ENCODE results near the gene MAP2K4.
"Not testable (repeated sequence)": the region's sequence is repeated elsewhere in the genome, so short reads cannot be mapped to it uniquely, and the experiment has no call there.

MAP2K4 gene

DNA sequence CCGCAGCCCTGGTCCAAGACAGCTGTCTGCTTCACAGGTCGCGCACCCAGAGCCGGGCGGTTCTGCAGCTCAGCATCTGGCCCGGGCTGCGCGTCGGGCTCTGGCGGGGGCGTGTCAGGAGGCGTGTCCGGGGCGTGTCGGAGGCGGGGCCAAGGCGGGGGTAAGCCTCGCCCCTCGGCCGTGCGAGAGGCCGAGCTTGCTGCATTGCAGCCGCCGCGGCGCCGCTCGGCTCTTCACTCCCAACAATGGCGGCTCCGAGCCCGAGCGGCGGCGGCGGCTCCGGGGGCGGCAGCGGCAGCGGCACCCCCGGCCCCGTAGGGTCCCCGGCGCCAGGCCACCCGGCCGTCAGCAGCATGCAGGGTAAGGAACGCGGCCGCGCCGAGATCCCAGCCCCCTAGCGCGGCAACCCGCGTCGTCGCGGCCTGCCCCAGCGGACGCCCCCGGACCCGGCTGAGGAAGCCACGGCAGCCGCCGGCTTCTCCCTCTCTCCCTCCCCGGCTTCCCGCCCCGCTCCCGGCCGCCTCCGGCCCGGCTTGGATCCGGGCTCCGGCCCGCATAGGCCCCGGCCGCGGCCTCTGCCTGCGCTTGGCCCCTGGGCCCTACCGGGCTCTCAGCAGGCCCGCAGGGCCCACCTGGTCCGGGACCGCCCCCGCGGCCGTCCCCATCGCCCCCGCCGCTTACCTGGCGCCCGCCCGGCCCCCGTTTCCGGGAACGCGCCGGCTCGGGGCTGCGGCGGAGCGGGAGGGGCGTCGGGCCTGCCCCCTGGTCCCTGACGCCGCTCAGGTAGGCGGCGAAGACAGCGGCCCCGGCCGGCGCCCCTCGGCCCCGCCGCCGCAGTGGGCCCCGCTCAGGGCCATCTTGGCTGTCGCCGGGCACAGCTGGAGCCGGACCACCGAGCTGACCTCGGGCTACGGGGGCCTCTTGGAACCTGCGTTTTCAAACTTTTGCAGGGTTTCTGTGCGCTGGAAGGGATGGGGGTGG, at the start of gene MAP2K4:
Gene MAP2K4, plus strand, starts transcription at position 236 of the 981 bp plus-strand sequence. Its CDS starts 10 bp downstream, at position 246.
- DNase-seq = peak; percentile 81

DNA sequence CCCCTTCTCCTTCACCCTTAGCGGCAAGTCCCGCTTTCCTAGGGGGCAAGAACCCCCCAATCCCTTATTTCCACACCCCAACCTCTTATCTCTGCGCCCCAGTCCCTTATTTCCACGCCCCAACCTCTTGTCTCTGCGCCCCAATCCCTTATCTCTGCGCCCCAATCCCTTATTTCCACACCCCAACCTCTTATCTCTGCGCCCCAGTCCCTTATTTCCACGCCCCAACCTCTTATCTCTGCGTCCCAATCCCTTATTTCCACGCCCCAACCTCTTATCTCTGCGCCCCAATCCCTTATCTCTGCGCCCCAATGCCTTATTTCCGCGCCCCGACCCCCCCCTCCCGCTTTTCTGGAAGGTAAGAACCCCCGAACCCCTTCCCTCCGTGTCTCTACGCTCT, 47.9 kb upstream of the MAP2K4 start:
- not testable (repeated sequence) for DNase-seq

DNA sequence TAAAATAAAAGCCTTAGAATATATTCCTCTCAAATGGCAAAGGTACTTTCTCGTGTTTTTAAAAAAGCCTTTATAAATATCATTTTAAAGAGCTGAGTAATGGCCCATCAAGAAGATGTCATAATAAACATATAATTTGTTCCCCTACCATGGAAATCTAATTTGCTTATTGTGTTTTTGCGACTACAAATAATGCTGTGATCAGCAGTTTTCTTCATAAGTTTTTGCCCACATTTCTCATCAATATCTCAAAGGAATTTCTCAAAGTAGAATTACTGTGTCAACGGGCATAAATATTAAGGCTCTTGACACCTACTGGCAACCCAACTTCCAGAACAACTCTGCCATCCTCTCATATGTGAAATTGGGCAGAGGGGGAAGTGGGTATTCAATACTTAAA, 40.9 kb upstream of the MAP2K4 start:
- no peak for DNase-seq

DNA sequence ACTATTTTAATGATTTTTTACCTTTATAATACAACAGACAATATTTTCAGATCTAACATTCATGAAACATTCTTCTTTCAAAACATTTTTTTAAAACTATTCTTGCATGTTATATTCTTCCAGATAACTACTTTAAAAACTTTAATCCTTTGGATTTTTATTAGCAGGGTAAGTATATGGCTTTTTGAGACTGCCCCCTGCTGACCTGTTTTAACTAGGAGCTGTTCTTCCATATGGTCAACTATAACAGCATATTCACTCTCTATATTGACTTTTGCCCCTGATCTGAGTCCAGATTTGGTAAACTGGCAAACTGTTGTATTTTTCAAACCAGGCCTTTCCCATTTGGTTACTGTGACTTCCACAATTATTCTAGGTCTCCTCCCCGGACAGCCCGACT, 39.9 kb upstream of the MAP2K4 start:
- peak; percentile 11 for DNase-seq

DNA sequence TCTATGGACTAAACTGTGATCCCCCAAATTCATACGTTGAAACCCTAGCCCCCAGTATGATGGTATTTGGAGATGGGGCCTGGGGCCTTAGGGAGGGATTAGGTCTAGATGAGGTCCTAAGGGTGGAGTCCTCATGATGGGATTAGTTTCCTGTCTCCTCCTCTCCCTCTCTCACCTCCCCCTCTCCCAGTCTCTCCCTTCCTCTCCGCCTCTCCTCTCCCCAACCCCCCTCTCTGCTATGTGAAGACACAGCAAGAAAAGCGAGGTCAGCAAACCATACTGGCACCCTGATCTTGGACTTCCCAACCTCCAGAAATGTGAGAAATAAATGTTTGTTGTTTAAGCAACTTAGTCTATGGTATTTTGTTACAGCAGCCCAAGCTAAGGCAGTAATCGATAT, 38.8 kb upstream of the MAP2K4 start:
- DNase-seq = no peak

DNA sequence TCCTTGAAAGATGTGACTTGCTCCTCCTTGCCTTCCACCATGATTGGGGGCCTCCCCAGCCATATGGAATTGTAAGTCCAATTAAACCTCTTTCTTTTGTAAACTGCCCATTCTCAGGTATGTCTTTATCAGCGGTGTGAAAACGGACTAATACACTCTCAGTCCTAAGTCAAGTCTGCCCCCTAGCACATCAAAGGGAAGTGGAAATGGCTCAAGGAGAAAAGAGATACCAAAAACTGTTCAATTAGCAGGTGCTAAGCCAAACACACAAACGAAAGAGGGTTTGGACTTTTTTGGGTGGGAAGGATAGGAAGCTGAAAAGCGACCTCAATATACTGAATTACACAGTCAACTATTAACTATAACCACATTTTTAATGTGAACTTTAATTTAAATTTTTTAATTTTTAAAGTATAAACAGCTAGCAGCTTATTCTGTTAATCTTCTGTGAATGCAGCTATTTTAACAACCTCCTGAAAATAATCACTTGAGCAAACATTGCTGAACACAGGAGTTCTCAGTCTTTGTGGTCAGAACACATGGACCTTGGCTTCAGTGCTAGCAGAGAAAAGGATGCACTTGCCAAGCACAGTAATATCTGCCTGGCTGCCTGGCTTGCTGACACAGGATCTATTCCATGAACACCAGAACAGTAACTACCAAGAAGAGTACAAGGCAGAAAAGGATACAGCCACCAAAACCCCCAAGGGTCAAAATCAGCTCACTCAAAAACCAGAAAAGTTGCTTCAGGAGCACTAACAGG, 34.3 kb upstream of the MAP2K4 start:
- no peak for DNase-seq

DNA sequence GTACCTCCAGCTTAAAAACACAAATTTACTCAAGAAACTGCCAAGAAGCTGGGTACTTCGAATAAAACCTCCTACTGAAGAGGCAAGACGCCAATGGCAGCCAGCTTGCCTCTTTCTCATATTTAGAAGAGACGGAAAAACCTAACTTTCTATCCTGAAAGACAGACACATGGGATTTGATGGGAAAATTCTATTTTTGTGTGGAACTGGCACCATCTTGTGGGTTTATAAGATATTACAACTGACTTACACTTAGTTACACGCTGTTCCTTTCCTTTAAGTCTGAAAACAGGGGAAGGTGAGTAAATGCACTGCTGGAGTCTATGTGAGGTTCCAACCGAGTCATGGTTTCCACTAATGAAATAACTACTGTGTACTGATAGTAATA, 33.7 kb upstream of the MAP2K4 start:
- DNase-seq = peak; percentile 43

DNA sequence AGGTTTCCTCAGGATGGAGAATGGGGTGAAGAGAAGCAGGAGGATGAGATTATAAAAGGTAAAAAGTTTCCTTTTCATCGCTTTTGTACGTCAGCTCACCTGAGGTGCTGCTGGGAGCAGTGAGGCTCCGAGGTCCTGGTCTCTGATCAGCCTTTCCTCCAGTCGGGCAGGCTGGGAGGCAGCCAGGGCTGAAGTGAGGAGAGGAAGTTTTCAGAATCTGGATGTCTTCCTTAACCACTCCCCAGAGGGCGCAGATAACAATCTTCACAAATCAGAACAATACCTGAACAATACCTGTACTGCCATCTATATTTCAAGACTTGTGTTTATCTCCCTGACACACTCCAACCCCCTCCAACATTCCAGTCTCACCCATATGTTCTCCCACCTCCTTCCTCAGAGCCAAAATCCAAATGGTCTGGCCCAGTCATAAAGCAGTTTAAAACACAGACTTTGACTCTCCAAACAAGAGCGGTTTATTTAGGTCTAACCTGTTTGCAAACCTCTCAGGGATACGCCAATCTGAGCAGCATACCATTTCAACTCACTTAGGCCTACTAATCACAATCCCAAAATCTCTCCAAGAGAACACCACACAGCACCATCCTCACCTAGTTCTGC, 30.2 kb upstream of the MAP2K4 start:
- DNase-seq = no peak

DNA sequence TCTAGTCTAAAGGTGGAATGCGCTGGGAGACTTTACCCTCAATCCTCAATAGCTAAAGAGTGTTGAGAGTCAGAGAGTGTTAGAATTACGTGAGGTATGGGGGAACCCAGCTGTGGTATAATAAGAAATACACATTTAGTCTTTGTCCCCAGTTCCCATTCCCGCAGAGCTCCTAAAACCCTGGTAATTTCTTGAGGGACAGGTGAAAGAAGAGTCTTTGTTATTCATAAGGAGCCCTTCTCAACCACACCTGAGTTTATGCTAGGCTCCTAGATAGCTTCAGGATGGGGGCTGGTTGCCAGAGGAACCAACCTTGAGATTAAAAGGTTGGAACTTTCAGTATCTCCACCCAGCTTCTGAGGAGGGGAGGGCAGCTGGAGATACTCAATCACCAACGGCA, 29.2 kb upstream of the MAP2K4 start:
- no peak for DNase-seq

DNA sequence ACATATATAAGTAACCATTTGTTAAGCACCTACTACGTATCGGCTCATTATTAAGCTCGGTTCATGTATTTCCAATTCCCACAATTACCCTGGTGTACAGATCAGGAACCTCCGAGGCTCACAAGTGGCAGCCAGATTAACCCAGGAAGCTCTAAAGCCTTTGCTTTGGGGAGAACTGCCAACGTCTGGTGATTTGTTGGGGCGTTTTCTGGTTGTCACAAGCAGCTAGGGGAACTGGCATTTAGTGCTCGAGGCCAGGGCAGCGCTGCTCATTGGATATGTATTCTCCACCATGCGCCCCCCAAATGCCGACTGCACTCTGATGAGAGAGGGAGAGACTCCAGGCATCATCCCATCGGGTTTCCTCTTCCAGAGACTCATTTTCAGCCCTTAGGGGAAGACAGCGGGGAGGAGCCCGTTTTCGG, 23.9 kb upstream of the MAP2K4 start:
- peak; percentile 89 for DNase-seq

DNA sequence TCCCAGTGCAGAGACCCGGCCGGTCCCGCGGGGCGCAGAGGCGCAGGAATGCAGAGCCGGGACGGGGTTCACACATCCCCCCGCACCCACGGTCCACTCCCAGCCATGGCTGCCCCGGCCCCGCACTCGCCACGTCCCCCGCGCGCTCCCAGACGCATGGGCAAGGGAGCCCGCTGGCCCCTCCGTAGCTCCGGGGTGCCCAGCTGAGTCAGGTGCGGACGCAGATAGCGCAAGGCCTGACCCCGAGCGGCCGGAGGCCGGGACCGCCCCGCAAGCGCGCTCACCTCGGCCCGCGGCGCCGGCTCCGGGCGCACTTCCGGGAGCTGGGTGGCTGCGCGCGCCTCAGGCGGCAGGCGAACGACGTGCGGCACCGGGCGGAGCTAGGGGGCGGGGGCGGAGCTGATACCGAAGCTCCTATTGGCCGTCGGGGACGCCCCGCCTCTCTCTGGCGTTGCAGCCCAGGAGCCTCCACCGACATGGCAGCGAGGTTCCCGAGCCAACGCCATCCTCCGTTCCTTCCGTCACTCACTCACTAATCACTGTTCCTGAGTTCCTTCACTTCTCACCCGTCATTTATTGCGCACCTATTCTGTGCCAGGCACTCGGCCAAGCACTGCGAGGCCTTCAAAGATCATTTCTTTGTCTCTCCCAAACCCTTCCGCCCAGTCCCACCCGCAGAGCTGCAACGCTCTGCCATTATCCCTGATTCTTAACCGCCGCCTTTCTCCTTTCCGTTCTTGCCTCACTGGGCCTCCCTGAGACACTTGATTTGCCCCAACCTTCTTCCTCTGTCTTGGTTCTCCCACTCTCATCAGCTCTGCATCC, 23.3 kb upstream of the MAP2K4 start, which contains the start of gene ZNF18:
Gene ZNF18, minus strand, starts transcription at position 329 of the 825 bp plus-strand sequence. CDS start 4,646 bp downstream, outside the sequence.
- DNase-seq = peak; percentile 93

DNA sequence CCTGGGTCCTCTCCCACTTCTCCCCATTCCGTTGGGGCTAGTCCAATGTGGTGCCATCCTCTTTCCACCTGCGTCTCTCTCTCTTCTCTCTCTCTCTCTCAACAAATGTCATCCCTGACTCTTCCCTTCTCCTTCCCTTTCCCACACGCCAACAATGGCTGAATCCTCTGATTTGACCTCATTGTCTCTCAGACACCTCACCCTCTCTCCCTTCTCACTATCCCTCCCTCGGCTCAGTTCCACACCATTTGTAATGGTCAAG, 22.8 kb upstream of the MAP2K4 start:
- no peak for DNase-seq

DNA sequence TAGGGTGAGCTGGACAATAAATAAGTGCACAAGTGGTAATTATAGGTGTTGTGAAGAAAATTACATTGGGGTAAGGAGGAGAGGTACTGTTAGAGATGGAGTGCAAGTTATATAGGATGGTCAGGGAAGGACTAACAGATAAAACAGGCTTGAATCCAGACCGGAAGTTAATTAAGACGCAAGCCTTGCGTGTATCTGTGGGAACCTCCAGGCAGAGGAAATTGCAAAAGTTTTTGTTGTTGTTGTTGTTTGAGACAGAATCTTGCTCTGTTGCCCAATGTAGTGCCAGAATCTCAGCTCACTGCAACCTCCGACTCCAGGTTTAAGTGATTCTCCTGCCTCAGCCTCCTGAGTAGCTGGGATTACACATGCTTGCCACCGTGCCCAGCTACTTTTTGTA, 21.0 kb upstream of the MAP2K4 start:
- DNase-seq = no peak

DNA sequence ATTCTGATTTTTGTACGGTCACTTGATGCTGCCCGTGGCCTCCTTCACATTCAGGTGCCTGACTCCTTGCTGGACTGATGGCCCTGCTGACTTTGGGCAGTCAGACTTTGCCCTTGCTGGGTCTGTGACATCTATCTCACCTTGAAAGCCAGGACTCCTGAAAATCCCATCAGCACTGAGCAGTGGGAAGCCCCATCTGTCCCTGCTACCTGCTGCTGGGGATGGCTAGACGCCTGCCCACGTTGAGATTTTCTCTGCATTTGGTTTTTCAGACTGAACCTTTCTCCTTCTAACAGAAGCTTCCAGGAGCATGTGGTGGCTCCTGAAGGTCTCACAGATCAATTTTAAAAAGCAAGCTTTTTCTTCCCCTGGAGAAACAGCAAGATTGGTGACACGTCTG, 13.2 kb upstream of the MAP2K4 start:
- DNase-seq = no peak

DNA sequence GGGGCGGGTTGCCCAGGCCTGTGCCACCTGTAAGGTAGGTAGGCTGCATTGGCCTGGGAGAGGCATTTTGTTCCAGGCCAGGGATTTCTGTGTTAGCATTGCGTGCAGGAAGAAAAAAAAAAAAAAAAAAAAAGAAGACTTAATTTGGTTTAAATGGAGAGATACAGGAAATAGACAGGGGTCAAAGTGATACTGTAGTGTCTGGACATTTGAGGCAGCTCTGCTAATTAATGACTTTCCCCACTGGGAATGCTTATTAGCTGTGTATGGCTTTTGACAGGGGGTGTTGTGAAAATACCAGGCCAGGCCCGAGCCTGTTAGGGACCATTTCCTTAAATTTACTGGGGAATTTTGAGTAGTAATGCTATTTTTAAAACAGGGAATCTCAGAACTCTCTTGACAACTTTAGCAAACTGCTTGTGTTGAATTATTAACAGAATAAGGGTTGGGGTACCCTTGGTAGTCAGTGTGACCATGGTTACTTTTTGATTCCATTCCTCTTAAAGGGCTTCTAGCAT, 1.0 kb downstream of the MAP2K4 start:
- no peak for DNase-seq

DNA sequence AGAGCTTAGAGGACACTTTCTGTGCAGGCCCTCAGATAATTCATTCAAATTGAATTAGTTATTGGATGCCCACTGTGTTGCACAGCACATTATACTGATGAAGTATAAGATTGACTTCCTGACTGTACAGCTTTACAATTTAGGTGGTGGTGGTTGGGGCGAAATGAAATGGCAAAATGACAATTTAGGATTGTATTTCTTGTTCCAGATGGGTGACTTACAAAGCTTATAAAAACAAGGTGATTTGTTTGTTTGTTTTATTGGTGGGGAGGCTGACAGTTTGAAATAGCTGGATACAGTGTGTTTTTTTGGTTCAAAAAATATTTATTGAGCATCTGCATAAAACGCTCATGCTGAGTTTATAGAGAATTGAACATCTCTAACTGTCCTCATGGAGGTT, 1.6 kb downstream of the MAP2K4 start:
- DNase-seq = no peak

DNA sequence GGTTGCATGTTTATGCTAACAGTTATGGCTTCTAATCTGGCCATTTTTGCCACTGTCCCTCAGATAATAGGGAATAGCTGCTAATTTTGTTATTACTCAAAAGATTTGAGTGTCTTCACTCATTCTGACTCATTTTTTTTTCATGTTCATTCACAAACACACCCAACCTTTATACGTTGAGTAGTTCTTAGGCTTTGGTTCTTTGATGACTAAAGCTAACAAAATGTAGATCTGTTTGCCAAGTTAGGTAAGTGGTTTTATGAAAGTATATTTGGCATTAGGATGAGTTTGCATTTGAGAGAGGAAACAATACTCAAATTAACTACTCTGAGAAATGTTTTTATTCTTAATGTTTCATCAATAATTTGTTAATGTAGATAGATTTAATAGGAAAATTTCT, 3.6 kb downstream of the MAP2K4 start:
- no peak for DNase-seq

DNA sequence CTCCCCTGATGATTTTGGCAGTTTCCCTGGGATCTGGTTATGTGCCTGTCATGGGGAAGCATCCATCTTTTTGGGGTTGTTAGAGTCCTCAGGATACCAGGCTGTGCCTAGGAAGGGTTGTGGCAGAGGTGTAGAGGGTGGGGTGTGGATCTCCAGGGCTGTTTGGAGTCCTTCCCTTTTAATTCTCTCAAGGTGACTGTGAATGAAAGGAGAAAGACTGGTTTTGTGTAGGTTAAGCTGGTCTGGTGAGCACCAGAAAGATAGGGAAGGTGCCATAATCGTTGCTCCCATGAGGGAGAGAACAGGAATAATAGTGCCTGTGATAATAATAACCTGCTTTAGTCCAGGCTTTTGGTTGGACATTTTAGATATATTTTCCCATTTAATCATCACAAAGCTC, 7.0 kb downstream of the MAP2K4 start:
- no peak for DNase-seq

DNA sequence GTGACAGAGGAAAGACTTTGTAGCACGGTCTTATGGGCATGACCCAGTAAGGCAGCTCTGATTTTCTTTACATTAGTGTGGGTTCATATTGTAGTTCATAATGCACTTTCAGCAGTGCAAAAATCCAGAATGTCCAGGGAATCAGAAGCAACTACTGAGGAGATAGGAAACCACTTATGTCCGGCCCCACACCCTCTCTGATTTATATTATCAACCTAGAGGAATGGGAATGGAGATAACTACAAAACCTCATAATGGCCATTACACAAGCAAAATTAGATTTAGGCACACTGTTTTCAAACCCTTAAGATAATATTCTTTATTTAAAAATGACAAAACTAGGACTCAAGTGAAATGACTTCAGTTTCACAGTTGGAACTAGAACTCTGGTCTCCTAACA, 7.9 kb downstream of the MAP2K4 start:
- no peak for DNase-seq

DNA sequence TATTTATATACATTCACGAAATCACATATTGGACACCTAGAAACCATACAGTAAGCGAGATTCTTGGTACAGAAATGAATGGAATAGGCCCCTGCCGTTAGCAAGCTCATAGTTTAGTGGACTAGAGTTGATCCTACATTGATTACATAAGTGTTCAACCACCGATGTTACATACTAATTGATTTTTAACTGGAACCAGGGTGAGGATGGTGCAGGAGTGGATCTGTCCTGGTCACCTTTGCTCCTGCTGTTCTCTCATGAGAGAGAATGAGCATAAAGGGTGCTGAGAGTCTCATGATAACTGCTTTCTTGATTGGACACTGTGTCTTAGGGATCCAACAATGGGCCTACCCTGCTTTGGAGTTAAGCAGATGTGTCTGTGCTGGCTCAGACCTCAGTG, 13.9 kb downstream of the MAP2K4 start:
- no peak for DNase-seq

DNA sequence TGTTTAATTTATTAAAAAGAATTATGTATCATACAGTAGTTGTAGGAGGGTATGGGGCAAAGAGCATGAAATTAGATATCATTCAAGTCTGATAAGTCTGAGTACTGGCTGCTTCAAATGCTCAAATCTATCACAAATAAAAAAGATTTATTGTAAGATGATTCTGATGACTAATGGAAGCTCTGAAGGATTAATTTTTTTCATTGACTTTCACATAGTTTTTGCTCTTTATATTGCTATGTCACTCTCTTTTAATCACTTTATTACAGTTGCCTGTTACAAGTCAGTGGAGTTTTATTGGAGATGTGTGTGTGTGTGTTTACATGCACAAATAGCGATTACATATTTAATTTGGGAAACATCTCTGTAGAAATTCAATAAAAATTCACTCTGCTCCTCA, 15.0 kb downstream of the MAP2K4 start:
- DNase-seq = no peak

DNA sequence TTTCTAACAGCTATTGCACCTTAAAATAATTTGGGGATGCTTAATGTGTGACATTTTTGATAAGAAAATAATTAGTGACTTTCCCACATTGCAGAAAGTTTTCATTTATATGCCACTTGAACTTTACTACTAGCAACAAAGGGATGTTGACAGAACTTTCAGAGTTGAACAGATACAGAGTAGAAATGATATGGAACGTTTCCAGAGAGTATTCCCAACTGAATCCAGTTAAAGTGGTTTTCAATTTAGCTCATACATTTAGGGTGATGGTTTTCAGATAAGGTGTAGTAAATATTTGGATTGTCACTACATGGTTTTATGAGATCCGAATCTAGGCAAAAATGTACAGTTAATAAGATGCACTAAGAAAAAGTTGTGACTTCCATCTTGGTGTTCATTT, 17.3 kb downstream of the MAP2K4 start:
- no peak for DNase-seq

DNA sequence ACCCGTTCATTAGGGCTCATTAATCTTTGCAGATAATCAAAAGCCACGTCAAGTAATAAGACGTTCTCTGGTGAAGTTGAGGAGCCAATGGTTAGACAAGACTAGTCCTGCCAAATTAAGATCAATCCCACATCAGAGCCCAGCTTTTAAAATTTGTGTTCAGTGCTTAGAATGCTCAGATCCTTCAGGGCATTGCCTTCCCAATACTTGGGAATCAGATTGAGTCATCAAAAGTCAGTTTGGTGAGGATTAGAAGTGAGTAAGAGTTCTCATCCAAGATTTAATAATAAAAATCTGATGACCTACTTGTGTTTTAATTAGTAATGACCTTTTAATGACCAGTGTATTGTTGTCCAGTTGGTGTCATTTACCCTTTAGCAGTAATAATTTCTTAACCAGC, 19.8 kb downstream of the MAP2K4 start:
- no peak for DNase-seq

Measured in hematopoietic multipotent progenitor cell treated with erythropoietin and hydrocortisone succinate and interleukin-3 and kit ligand, for 8 days (in vitro differentiated cells).